DMS79 (cell line): Measurements from ENCODE around the gene IRAK3.
"Not testable (repeated sequence)": the region's sequence is repeated elsewhere in the genome, so short reads cannot be mapped to it uniquely, and the experiment has no call there.

Source experiments
- DNase-seq: peaks from one replicate; lab custom pipeline; 2025; lab: John Stamatoyannopoulos, UW

Gene IRAK3

DNA sequence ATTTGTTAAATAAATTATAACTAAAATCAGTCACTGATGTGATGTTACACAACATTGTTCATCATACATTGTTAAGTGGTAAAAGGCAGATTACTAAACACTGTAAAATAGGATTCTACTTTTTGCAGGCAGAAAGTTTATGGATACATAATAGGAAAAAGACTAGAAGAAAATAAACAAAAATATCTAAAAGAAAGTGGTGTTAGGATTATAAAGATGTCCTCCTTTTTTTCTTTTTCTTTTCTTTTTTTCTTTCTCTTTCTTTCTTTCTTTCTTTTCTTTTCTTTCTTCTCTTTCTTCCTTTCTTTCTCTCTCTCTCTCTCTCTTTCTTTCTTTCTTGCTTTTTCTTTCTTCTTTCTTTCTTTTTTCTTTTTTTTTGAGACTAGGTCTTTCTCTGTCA is 73.7 kb downstream of the IRAK3 start:
- no peak for DNase-seq

GRCh38 chr12:66268562-66268961 is 79.5 kb downstream of the IRAK3 start:
- DNase-seq = no peak

- DNase-seq = no peak
Observed at GRCh38 chr12:66269142-66269541, 80.1 kb downstream of the IRAK3 start.

DNA sequence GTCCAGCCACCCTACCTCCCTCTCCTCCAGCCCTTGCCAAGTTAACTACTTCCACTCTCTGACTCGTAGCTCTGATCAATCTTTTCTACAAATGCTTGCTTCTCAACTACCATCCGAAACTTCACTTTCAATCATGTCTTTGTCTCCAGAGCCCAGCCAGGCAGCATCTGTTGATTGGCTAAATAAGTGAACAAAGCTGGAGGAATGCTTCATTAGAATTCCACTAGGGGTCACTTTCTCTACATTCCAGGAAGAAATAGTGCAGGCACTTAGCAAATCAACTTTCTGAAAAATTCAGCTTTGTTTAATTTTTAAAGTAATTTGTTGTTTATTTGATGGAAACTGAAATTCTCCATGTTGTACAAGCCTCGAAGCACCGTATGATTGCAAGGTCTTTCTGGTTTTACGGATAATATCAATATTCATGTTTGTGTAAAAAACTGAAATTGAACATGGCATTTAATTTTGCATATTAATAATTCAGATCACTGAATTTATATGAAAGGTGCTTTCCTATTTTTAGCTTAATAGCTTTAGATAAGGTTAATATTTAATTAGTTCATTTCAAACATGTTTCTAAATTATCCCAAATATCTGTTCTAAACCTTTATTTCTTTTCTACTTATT is 80.9 kb downstream of the IRAK3 start:
- no peak for DNase-seq

DNA sequence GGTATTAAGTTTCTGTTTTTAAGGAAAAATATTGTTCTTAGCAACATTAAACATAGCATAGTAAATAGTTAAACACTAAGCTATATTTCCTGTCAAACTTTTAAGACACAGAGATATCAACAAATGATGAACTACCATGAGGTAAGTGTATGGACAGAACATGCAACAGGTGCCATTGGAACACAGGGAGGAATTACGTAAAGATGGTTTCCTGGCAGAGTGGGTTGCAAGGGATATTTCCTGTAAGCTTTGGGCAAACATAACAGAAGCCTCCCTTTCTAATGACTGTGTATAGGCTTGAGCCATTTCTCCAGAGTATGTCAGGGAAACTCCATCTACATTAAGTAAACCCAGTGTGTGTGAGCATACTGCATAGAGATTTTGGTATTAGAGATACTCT is 81.6 kb downstream of the IRAK3 start:
- no peak for DNase-seq

GRCh38 chr12:66272650-66273049 is 83.6 kb downstream of the IRAK3 start:
- DNase-seq = no peak

DNA sequence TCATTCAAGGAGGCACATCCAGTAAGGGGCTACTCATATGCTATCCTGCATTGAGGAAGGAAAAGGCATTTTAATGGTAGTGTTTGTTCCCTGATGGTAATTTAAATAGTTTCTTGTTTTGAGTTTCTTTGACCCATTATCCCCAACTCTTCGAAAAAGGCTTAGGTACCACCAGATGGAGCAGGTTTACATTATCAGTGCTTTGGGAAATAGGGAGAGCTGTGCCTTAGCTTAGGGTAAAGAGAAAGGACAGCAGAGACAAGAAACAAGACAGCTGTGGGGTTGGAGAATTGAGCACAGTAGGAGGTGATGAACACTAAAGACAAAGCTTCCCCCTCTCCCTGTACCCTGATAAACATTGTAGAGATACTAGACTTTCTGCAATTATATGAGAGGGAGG is 84.1 kb downstream of the IRAK3 start:
- no peak for DNase-seq

GRCh38 chr12:66275040-66275439 is 86.0 kb downstream of the IRAK3 start:
- no peak for DNase-seq

- no peak for DNase-seq
Observed at GRCh38 chr12:66279123-66279712, 90.2 kb downstream of the IRAK3 start.

- no peak for DNase-seq
Observed at GRCh38 chr12:66280561-66280960, 91.5 kb downstream of the IRAK3 start.

DNA sequence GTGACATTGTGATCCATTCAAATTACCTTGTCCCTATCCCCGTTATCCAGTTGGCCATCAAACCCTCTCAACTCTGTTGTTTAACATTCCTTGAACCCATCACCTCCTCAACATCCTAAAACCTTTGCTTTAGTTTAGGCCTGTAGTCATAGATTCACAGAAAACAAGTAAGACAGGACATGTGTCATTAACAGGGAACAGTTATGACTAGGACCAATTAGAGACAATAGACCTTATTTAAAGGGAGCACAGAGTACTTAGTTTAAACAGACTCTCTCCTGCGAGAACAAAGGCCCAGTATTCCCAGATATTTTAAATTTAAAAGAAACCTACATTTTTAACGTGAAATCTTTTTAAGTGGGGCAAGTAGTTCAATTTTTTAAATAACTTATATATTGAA is 93.2 kb downstream of the IRAK3 start:
- DNase-seq = no peak

DNA sequence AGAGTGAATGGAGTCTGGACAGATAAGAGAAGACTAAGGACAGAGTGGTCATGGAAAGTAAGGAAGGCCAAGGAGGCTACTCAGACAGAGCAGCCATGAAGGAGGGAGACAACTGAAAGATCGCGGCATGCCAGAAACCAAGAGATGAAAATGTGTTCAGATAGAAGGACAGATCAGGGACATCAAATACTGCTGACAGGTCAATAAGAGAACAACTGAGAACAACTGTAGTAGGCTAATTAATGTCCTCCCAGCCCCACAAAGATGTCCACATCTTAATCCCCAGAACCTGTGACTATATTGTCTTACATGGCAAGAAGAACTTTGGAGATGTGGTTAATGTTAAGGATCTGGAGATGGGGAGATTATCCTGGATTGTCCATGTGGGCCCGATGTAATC is 98.3 kb downstream of the IRAK3 start:
- no peak for DNase-seq

- no peak for DNase-seq
Observed at GRCh38 chr12:66288121-66288520, 99.1 kb downstream of the IRAK3 start.

DNA sequence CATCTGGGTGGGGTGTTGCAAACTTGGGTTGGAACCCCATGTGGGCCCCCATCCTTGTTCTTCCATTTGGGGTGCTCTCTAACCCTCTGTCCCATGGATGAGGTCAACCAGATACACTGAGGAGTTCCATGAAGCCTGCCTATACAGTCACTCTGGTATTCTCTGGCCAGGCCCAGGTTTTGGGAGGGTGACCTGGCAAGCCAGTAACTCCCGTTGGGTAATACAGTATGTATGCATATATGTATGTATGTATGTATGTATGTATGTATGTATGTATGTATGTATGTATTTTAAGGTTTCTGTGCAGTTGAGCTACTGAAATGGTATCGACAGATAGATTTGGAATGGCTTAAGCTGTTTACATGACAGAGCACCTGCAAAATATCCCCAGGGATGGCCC is 100.5 kb downstream of the IRAK3 start:
- no peak for DNase-seq

- no peak for DNase-seq
Observed at GRCh38 chr12:66290716-66291200, 101.7 kb downstream of the IRAK3 start.

DNA sequence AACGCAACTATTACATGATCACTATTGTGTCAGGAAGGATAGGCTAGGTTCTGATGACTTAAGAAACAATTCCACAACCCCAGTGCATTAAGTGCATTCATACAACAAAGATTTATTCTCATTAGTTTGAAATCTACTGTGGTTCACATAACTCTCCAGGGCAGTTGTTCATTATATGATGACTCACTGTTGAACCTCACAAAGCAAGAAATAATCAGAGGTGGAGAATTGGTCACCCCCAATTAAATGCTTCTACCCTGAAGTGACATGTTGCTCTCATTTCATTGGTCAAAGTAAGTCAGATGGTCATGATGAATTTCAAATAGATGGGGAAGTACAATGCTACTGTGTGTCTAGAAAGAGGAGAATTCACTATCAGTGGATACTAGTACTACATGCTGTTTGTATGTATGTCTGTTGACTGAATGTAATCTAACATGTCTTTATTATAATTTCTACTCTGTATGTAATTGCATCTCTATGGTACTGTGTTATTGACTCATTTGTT is 107.2 kb downstream of the IRAK3 start:
- no peak for DNase-seq

DNA sequence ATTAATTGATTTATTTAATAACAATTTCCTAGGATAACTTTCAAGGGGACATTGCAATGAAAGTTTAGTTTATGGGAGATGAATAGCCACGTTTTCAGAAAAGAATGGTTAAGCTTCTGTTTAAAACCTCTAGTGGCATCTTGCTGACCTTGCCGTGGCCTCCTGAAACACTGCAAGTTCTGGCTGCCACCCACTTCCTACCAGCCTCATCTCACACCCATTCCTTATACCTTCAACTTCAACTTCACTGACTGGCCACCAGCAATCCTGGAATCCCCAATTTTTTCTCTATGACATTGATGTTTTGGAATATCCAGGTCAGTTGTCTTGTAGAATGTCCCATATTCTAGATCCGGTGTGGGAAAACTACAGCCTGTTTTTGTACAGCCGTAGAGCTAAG is 108.1 kb downstream of the IRAK3 start:
- DNase-seq = no peak

DNA sequence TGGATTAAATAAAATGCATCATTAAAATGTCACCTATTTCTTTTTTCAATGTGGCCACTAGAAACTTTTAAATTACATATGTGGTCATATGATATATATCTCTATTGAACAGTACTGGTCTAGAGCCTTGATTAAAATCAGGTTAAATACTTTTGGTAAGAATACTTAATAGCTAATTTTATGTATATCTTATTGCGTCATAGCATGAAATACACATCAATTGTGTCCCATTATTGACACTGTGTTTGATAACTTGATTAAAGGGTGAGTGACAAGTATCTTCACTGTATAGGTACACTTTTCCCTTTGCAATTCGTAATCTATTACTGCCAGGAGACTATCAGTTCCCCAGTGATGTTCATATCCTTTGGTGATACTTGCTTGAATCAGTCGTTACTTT is 108.9 kb downstream of the IRAK3 start:
- DNase-seq = no peak

- DNase-seq = peak; percentile 79
Observed at GRCh38 chr12:66301944-66302826, 113.2 kb downstream of the IRAK3 start, which contains the start of gene HELB. TSS of gene HELB (plus strand) at chr12:66302493. CDS start at chr12:66302604, 111 bp downstream.

DNA sequence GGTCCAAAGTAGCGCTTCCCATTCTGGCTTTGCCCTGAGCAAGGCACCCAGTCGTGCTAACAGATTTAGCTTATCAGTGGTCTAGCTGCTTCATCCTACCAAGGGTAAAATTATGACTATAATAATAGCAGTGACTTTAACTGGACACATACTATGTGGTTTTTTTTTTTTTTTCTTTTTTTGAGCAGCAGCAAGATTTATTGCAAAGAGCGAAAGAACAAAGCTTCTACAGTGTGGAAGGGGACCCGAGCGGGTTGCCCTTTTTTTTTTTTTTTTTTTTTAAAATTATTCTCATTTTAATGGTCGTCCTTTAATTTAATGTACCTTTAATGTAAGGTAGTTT is 113.8 kb downstream of the IRAK3 start:
- DNase-seq = no peak

DNA sequence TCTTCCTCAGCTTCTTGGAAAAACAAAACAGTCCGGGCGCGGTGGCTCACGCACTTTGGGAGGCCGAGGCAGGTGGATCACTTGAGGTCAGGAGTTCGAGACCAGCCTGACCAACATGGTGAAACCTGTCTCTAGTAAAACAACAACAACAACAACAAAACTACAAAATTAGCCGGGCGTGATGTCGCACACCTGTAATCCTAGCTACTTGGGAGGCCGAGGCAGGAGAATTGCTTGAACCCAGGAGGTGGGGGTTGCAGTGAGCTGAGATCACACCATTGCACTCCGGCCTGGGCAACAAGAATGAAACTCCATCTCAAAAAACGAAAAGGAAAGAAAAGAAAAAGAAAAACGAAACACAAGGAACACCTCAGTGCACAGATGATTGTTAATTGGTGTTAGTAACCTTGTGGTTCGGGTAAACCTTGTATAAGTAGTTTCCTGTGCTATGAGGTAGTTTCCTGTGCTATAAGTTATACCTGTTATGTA is 114.3 kb downstream of the IRAK3 start:
- not testable (repeated sequence) for DNase-seq
